IMR-90 (cell line): Measurements from ENCODE around the gene PARL. TPM values are rescaled to one million over a fixed set of nuclear protein-coding genes. Genes with fewer than 3 reads are reported as not detected.
A peak's percentile ranks its signal among the peaks of the same experiment; 100 is the strongest.

ENCODE experiments used
- ATAC-seq: fragments of 200-7000 bp; cut with Tn5 transposase; 2 replicates; pipeline ENCODE4 v1.9.1; 2020; ENCODE audit warnings: low read depth, mild to moderate bottlenecking, moderate library complexity
- BruUV-seq: library from RNA; stranded (reverse); fragments of 400-500 nt; replicated peaks from 2 replicates; lab custom pipeline; 2021; lab: Mats Ljungman, UMichigan
- CTCF ChIA-PET: fragments of 300-600 bp; formaldehyde crosslinking; extraction: SDS; loops from one replicate; lab custom pipeline; 2021; ENCODE audit warnings: antibody characterized with exemption; lab: Yijun Ruan, JAX
- POLR2A ChIA-PET: fragments of 300-600 bp; sonication (Branson Sonifier 250); formaldehyde crosslinking; loops from one replicate; lab custom pipeline; 2022; ENCODE audit warnings: antibody characterized with exemption; ENCODE audit not compliant: unreplicated experiment; lab: Charles Lee
- DNase-seq: peaks from one replicate; pipeline ENCODE4 v3.0.0; 2013
- H2AFZ ChIP-seq: replicated peaks from 2 replicates; pipeline ENCODE3; 2013; ENCODE audit warnings: low read length, mild to moderate bottlenecking; ENCODE audit not compliant: poor library complexity
- H2AK5ac ChIP-seq: 2 replicates; pipeline ENCODE4 v1.6.1; 2013; ENCODE audit warnings: low read depth, low read length, inconsistent platforms
- H2AK9ac ChIP-seq: replicated peaks from 2 replicates; pipeline ENCODE3; 2013; ENCODE audit warnings: mild to moderate bottlenecking, low read depth, low read length, moderate library complexity; ENCODE audit not compliant: poor library complexity
- H2BK120ac ChIP-seq: 2 replicates; pipeline ENCODE4 v1.6.1; 2013; ENCODE audit warnings: low read depth, low read length, inconsistent platforms
- H2BK15ac ChIP-seq: 3 replicates; pipeline ENCODE4 v1.6.1; 2013; ENCODE audit warnings: low read depth, low read length, inconsistent platforms
- H2BK20ac ChIP-seq: 2 replicates; pipeline ENCODE4 v1.6.1; 2013; ENCODE audit warnings: low read depth, mild to moderate bottlenecking, inconsistent platforms, low read length, moderate library complexity
- H2BK5ac ChIP-seq: 2 replicates; pipeline ENCODE4 v1.6.1; 2013; ENCODE audit warnings: mild to moderate bottlenecking, low read depth, low read length, inconsistent platforms; ENCODE audit not compliant: poor library complexity, severe bottlenecking
- H3K14ac ChIP-seq: replicated peaks from 2 replicates; pipeline ENCODE4 v1.6.1; 2013; ENCODE audit warnings: low read depth, low read length, inconsistent platforms
- H3K18ac ChIP-seq: 2 replicates; pipeline ENCODE4 v1.6.1; 2013; ENCODE audit warnings: low read depth, low read length, control low read depth
- H3K23ac ChIP-seq: 2 replicates; pipeline ENCODE4 v1.6.1; 2013; ENCODE audit warnings: low read depth, low read length, inconsistent platforms
- H3K27ac ChIP-seq: 2 replicates; pipeline ENCODE4 v1.5.1; 2013; ENCODE audit warnings: mild to moderate bottlenecking, control low read depth, low read length; ENCODE audit not compliant: insufficient read depth
- H3K27me3 ChIP-seq: 2 replicates; pipeline ENCODE4 v1.6.1; 2013; ENCODE audit warnings: low read length; ENCODE audit not compliant: control insufficient read depth, insufficient read depth
- H3K36me3 ChIP-seq: 2 replicates; pipeline ENCODE4 v1.6.1; 2013; ENCODE audit warnings: low read length, mixed read lengths; ENCODE audit not compliant: control insufficient read depth, insufficient read depth
- H3K4ac ChIP-seq: 2 replicates; pipeline ENCODE4 v1.6.1; 2013; ENCODE audit warnings: low read depth, low read length, inconsistent platforms
- H3K4me1 ChIP-seq: 2 replicates; pipeline ENCODE4 v1.6.1; 2013; ENCODE audit warnings: low read length, mixed read lengths; ENCODE audit not compliant: control insufficient read depth, insufficient read depth
- H3K4me2 ChIP-seq: 2 replicates; pipeline ENCODE4 v1.6.1; 2013; ENCODE audit warnings: low read depth, mild to moderate bottlenecking, control low read depth, low read length, moderate library complexity
- H3K4me3 ChIP-seq: 2 replicates; pipeline ENCODE4 v1.5.1; 2013; ENCODE audit warnings: low read depth, mild to moderate bottlenecking, control low read depth, low read length, moderate library complexity; ENCODE audit not compliant: insufficient read depth
- H3K56ac ChIP-seq: 2 replicates; pipeline ENCODE4 v1.6.1; 2013; ENCODE audit warnings: low read length, inconsistent platforms; ENCODE audit not compliant: insufficient read depth; ENCODE audit errors: extremely low read depth
- H3K79me1 ChIP-seq, 2 experiments: 2 replicates each; pipeline ENCODE4 v1.6.1; 2013; ENCODE audit warnings: low read length in 2 of 2, inconsistent platforms in 1 of 2, low read depth in 1 of 2
- H3K9ac ChIP-seq: 2 replicates; pipeline ENCODE4 v1.6.1; 2013; ENCODE audit warnings: low read depth, low read length, control low read depth
- H3K9me1 ChIP-seq: 2 replicates; pipeline ENCODE4 v1.6.1; 2013; ENCODE audit warnings: low read length, inconsistent platforms; ENCODE audit not compliant: insufficient read depth
- H3K9me3 ChIP-seq: 2 replicates; pipeline ENCODE4 v1.6.1; 2013; ENCODE audit warnings: low read length; ENCODE audit not compliant: control insufficient read depth, insufficient read depth
- H4K20me1 ChIP-seq: 2 replicates; pipeline ENCODE4 v1.6.1; 2013; ENCODE audit warnings: low read length, inconsistent platforms; ENCODE audit not compliant: insufficient read depth
- H4K5ac ChIP-seq: 2 replicates; pipeline ENCODE4 v1.6.1; 2013; ENCODE audit warnings: mild to moderate bottlenecking, low read depth, low read length, control low read depth
- H4K8ac ChIP-seq, 2 experiments: 2 replicates each; pipeline ENCODE4 v1.6.1; 2013; ENCODE audit warnings: low read depth in 2 of 2, low read length in 2 of 2, control low read depth in 1 of 2, inconsistent platforms in 1 of 2
- H4K91ac ChIP-seq: 2 replicates; pipeline ENCODE4 v1.6.1; 2013; ENCODE audit warnings: low read depth, low read length, inconsistent platforms; ENCODE audit not compliant: insufficient read depth
- CEBPB ChIP-seq: IDR thresholded peaks from 2 replicates; pipeline ENCODE4 v1.6.1; 2012; ENCODE audit warnings: low read depth, low read length, improper control_type of control experiment
- CHD1 ChIP-seq: IDR thresholded peaks from 2 replicates; pipeline ENCODE4 v1.6.1; 2012; ENCODE audit warnings: low read depth, low read length, improper control_type of control experiment
- MAFK ChIP-seq: IDR thresholded peaks from 2 replicates; pipeline ENCODE4 v1.6.1; 2012; ENCODE audit warnings: low read depth, low read length, improper control_type of control experiment
- MAZ ChIP-seq: IDR thresholded peaks from 2 replicates; pipeline ENCODE4 v1.6.1; 2012; ENCODE audit warnings: low read depth, mild to moderate bottlenecking, low read length, improper control_type of control experiment, moderate library complexity, borderline replicate concordance
- POLR2A ChIP-seq: IDR thresholded peaks from 2 replicates; pipeline ENCODE4 v1.6.1; 2012; ENCODE audit warnings: mild to moderate bottlenecking, low read depth, low read length
- RAD21 ChIP-seq: IDR thresholded peaks from 2 replicates; pipeline ENCODE4 v1.6.1; 2012; ENCODE audit warnings: low read length, improper control_type of control experiment
- SMC3 ChIP-seq: fragments of 150-350 bp; IDR thresholded peaks from 2 replicates; pipeline ENCODE4 v1.6.1; 2016; ENCODE audit warnings: low read depth, mild to moderate bottlenecking, antibody characterized with exemption, low read length, moderate library complexity
- WGBS, 2 experiments: methylation state at CpG; one replicate each; pipeline versions ENCODE4 v1.1.5 to v1.1.7; 2013; ENCODE audit warnings: missing lambda C conversion rate in 2 of 2; ENCODE audit not compliant: insufficient read length in 1 of 2; ENCODE audit errors: extremely low coverage in 2 of 2; 5-methylcytosine and 5-hydroxymethylcytosine counted together
- dilution Hi-C: fragments of 300-500 bp; cut with HindIII; formaldehyde crosslinking; loops from one replicate; pipeline ENCODE4 v1.14.3; 2018; ENCODE audit warnings: low sequenced_read_pairs; ENCODE audit not compliant: unreplicated experiment
- in situ Hi-C: fragments of 300-500 bp; cut with MboI; formaldehyde crosslinking; loops from 3 replicates; pipeline ENCODE4 v1.14.3; 2019; ENCODE audit warnings: low sequenced_read_pairs, inconsistent platforms, mixed read lengths
- intact Hi-C: fragments of 100-400 bp; cut with micrococcal nuclease; formaldehyde crosslinking; loops from 2 replicates; pipeline ENCODE4 v1.10.0; 2022
- polyA plus RNA-seq, 3 experiments: library from polyadenylated mRNA; depleted of rRNA; stranded (reverse); fragments of >200 nt; gene quantifications; 2 replicates each; pipeline ENCODE4 v1.2.3, GENCODE V29; 2012; ENCODE audit warnings: low replicate concordance in 1 of 3
- total RNA-seq: library from RNA; depleted of rRNA; stranded (reverse); fragments of >200 nt; gene quantifications from 2 replicates; pipeline ENCODE4 v1.2.3, GENCODE V29; 2012
- TF ChIP-seq, protein P1 (sequence below): fragments of 150-350 bp; IDR thresholded peaks from 2 replicates; pipeline ENCODE4 v1.6.1; 2017; ENCODE audit warnings: mild to moderate bottlenecking, antibody characterized with exemption, low read length, low read depth

Gene PARL
- total and polyA plus RNA-seq, 2 of the 4 experiments (the other 2 are of a cell fraction), result 35.5 to 42.6 TPM

DNA sequence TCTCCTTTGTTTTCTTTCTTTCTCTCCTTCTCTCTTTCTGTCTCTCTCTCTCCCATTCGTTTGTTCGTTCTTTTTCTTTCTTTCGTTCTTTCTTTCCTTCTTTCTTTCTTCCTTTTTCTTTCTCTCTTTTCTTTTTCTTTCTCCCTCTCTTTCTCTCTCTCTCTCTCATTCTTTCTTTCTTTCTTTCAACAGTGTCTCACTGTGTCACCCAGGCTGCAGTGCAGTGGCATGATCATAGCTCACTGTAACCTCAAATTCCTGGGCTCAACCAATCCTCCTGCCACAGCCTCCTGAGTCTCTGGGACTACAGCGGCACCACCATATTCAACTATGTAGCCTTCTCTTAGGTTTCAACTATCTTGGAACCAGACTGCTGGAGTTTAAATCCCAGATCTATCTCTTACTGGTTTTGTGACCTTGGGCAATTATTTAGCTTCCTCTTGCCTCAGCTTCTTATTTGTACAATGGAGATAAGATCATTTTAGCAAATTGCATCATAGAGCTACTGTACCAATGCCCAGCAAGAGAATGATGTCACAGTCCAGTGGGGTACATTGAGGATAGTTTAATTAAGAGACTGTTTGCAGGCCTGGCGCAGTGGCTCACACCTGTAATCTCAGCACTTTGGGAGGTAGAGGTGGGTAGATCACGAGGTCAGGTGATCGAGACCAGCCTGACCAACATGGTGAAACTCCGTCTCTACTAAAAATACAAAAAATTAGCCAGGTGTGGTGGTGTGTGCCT is 27.3 kb upstream of the PARL start:
- H3K79me1 ChIP-seq, result no peaks in the 10 kb centered on the region

More for the DNA sequence above, 27.3 kb upstream of the PARL start:
- ChIA-PET CTCF (no interaction called here), POLR2A (no interaction called here)
- H3K4me2 ChIP-seq, result no peak overlapping the region
- no peaks in the 10 kb centered on the region for H3K36me3 ChIP-seq
- no peak overlapping the region for H4K8ac ChIP-seq
- no peak for DNase-seq
- in situ Hi-C loops, result no loop called here
- H2BK15ac ChIP-seq, result no peak overlapping the region
- H3K23ac ChIP-seq, result no peak overlapping the region
- H4K91ac ChIP-seq, result no peak overlapping the region
- BruUV-seq, result no TSS peak
- no peak overlapping the region for H2AK9ac ChIP-seq
- H3K56ac ChIP-seq, result no peak overlapping the region
- H2AK5ac ChIP-seq, result no peak overlapping the region
- H3K4me3 ChIP-seq, result no peak overlapping the region
- 91% methylated on average over 3 of the region's 8 CpGs; no CpG with 5 or more reads in 1 of the 2 experiments for whole genome bisulfite sequencing, 2 experiments
- H3K9me1 ChIP-seq, result no peaks in the 10 kb centered on the region
- peaks cover 19% of the 10 kb centered on the region for H3K27me3 ChIP-seq
- no peak overlapping the region for H4K5ac ChIP-seq
- no peak overlapping the region for H3K18ac ChIP-seq
- no peak overlapping the region for H2AFZ ChIP-seq
- no peak overlapping the region for H2BK20ac ChIP-seq
- no peak overlapping the region for H2BK5ac ChIP-seq
- TF ChIP-seq MAFK (no peak), SMC3 (no peak), CEBPB (peak; percentile 47), POLR2A (no peak), CHD1 (no peak), RAD21 (no peak), MAZ (no peak)
- TF ChIP-seq, protein P1, sequence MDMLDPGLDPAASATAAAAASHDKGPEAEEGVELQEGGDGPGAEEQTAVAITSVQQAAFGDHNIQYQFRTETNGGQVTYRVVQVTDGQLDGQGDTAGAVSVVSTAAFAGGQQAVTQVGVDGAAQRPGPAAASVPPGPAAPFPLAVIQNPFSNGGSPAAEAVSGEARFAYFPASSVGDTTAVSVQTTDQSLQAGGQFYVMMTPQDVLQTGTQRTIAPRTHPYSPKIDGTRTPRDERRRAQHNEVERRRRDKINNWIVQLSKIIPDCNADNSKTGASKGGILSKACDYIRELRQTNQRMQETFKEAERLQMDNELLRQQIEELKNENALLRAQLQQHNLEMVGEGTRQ, result no peak
- H3K4me1 ChIP-seq, result no peaks in the 10 kb centered on the region
- dilution Hi-C loops, result no loop called here
- no peak overlapping the region for H2BK120ac ChIP-seq
- ATAC-seq, result no peak
- H4K20me1 ChIP-seq, result no peaks in the 10 kb centered on the region
- H3K27ac ChIP-seq, result no peak overlapping the region
- H3K4ac ChIP-seq, result no peak overlapping the region
- intact Hi-C loops, result no loop called here
- H3K9me3 ChIP-seq, result no peaks in the 10 kb centered on the region
- H3K14ac ChIP-seq, result no peak overlapping the region
- H3K9ac ChIP-seq, result no peak overlapping the region
